ENCODE data around the gene NHERF1. TPM values are rescaled to one million over a fixed set of nuclear protein-coding genes. Genes with fewer than 3 reads are reported as not detected.
A peak's percentile ranks its signal among the peaks of the same experiment; 100 is the strongest.

The NHERF1 gene
- total and polyA plus RNA-seq, 2 of the 13 experiments (the other 11 are each of a cell fraction or from before 2014, with no cell fraction given) = 169 to 269 TPM

DNA sequence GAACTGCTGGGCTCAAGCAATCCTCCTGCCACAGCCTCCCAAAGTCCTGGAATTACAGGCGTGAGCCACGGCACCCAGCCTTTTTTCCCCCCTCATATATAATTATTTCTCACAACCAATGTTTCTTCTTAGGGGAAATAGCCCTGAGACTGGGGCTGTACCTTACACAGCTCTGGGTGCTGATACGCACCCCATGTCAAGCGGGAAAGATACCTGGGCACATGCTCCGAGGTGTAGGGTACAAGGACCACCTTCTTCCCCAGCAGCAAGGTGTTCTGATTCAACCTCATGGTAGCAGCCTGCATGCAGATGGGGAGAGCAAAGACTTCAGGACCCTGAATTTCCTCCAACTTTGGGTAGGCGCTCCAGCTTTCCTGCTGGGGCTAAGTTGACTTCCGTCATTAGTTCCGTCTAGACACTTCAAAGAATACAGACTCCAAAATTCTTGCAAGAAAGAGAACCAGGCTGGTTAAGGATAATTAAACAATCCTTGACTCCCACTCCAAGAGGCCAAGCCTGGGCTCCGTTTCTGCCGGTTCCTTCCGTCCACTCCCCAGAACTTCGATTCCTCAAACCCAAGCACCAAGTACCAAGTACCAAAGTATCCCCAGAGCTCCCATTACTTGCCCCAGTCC lies 27.1 kb downstream of the NHERF1 start:
- Histone ChIP-seq H3K4me3 (replicated peaks in 1 of 3; ENCODE audit: insufficient read depth in 1 of 3, low read depth in 2 of 3, low read length in 3 of 3) (peak overlapping the region; percentile 83 to 95 (median 94)), H3K36me3 (replicated peaks in 1 of 2; ENCODE audit: control insufficient read depth in 1 of 2, insufficient read depth in 2 of 2, low read length in 2 of 2) (peaks cover 23 to 28% of the 10 kb centered on the region in 2 experiments), H3K27me3 (ENCODE audit: control insufficient read depth in 1 of 2, insufficient read depth in 2 of 2, low read length in 2 of 2) (no peaks in the 10 kb centered on the region; a peak in 1 of 5 replicates), H2AFZ (ENCODE audit: low read length) (no peak overlapping the region), H3K9ac (ENCODE audit: insufficient read depth, low read depth, low read length) (peak overlapping the region; percentile 94), H3K27ac (ENCODE audit: extremely low read length, insufficient read depth, low read length) (peak overlapping the region; percentile 71), H3K9me3 (ENCODE audit: low read length) (no peaks in the 10 kb centered on the region), H4K20me1 (ENCODE audit: insufficient read depth, low read length) (peaks cover under 1% of the 10 kb centered on the region; the same call in 1 of the 2 replicates), H3K79me2 (ENCODE audit: insufficient read depth, low read length) (peaks cover 27% of the 10 kb centered on the region), H3K4me2 (ENCODE audit: low read depth, low read length) (peak overlapping the region; percentile 93), H3K4me1 (ENCODE audit: insufficient read depth, low read length) (peaks cover 58% of the 10 kb centered on the region)
- in situ Hi-C loops (cut with HindIII; ENCODE audit: extremely low pct_ligation_motif_present, low pct_unique_long_range_greater_than_20kb) = no loop called here
- FAIRE-seq (no peak), ATAC-seq (no peak), DNase-seq (ENCODE audit: low spot score) (no peak)
- BruUV-seq (replicated peaks) = TSS peak; percentile 82
- POLR2A ChIA-PET = interaction anchor here (1.4 to 29.3 kb wide), 4 partner anchors 8 to 97 kb away, joined by 5 to 1459 read pairs (median 104); partner anchors contain the start of genes FDXR, NHERF1 and RAB37
- 39% methylated on average over 12 of the region's 12 CpGs for WGBS (ENCODE audit: low lambda C conversion rate)
- intact Hi-C loops (cut with micrococcal nuclease; ENCODE audit: unreplicated experiment) = no loop called here
- CTCF ChIA-PET (ENCODE audit: low intra/inter-chr PET ratio, low total read pairs) = interaction anchor here (1.5 to 12.2 kb wide), 2 partner anchors 9 to 28 kb away, joined by 3 to 219 read pairs; partner anchors contain the start of gene NHERF1
- TF ChIP-seq, protein P1, sequence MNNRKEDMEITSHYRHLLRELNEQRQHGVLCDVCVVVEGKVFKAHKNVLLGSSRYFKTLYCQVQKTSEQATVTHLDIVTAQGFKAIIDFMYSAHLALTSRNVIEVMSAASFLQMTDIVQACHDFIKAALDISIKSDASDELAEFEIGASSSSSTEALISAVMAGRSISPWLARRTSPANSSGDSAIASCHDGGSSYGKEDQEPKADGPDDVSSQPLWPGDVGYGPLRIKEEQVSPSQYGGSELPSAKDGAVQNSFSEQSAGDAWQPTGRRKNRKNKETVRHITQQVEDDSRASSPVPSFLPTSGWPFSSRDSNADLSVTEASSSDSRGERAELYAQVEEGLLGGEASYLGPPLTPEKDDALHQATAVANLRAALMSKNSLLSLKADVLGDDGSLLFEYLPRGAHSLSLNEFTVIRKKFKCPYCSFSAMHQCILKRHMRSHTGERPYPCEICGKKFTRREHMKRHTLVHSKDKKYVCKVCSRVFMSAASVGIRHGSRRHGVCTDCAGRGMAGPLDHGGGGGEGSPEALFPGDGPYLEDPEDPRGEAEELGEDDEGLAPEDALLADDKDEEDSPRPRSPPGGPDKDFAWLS (CRISPR knock-in tag; IDR thresholded peaks at IDR 0.05; ENCODE audit: borderline replicate concordance) = no peak
- TF ChIP-seq MAFF (IDR thresholded peaks at IDR 0.05; ENCODE audit: low read depth, low read length) (no peak), BHLHE40 (IDR thresholded peaks at IDR 0.05; ENCODE audit: low read length) (no peak), ATF7-NPFF (CRISPR knock-in tag; IDR thresholded peaks at IDR 0.05; ENCODE audit: low read depth) (no peak), ZKSCAN1 (IDR thresholded peaks at IDR 0.05; ENCODE audit: low read length) (no peak), RFX5 (IDR thresholded peaks at IDR 0.05; ENCODE audit: low read depth, low read length) (no peak), ZNF235 (CRISPR knock-in tag; IDR thresholded peaks at IDR 0.05; ENCODE audit: borderline replicate concordance) (no peak), MEF2D (CRISPR knock-in tag; IDR thresholded peaks at IDR 0.05) (0 out of 2 replicates have a peak, but pooled peaks have one; percentile 18), NR3C1 (CRISPR knock-in tag; IDR thresholded peaks at IDR 0.05) (no peak), MED13 (CRISPR knock-in tag; IDR thresholded peaks at IDR 0.05) (no peak), SALL2 (CRISPR knock-in tag; IDR thresholded peaks at IDR 0.05) (peak; percentile 21; the same call in 1 of the 2 replicates), SMARCE1 (IDR thresholded peaks at IDR 0.05; ENCODE audit: borderline replicate concordance) (no peak), PRMT3 (CRISPR knock-in tag; IDR thresholded peaks at IDR 0.05; ENCODE audit: borderline replicate concordance, low read depth) (0 out of 2 replicates have a peak, but pooled peaks have one; percentile 23), SOX13 (IDR thresholded peaks at IDR 0.05) (no peak), SOX13 (CRISPR knock-in tag; conservative IDR thresholded peaks at IDR 0.05 in 1 of 2, IDR thresholded peaks at IDR 0.05 in 1 of 2) (no peak), ZKSCAN5 (CRISPR knock-in tag; IDR thresholded peaks at IDR 0.05) (0 out of 2 replicates have a peak, but pooled peaks have one; percentile 34)
- TF ChIP-seq, protein P2, sequence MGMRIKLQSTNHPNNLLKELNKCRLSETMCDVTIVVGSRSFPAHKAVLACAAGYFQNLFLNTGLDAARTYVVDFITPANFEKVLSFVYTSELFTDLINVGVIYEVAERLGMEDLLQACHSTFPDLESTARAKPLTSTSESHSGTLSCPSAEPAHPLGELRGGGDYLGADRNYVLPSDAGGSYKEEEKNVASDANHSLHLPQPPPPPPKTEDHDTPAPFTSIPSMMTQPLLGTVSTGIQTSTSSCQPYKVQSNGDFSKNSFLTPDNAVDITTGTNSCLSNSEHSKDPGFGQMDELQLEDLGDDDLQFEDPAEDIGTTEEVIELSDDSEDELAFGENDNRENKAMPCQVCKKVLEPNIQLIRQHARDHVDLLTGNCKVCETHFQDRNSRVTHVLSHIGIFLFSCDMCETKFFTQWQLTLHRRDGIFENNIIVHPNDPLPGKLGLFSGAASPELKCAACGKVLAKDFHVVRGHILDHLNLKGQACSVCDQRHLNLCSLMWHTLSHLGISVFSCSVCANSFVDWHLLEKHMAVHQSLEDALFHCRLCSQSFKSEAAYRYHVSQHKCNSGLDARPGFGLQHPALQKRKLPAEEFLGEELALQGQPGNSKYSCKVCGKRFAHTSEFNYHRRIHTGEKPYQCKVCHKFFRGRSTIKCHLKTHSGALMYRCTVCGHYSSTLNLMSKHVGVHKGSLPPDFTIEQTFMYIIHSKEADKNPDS (CRISPR knock-in tag; IDR thresholded peaks at IDR 0.05) = no peak
- TF ChIP-seq, protein P3, sequence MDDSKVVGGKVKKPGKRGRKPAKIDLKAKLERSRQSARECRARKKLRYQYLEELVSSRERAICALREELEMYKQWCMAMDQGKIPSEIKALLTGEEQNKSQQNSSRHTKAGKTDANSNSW (CRISPR knock-in tag; IDR thresholded peaks at IDR 0.05; ENCODE audit: borderline replicate concordance) = no peak
- TF ChIP-seq, protein P4, sequence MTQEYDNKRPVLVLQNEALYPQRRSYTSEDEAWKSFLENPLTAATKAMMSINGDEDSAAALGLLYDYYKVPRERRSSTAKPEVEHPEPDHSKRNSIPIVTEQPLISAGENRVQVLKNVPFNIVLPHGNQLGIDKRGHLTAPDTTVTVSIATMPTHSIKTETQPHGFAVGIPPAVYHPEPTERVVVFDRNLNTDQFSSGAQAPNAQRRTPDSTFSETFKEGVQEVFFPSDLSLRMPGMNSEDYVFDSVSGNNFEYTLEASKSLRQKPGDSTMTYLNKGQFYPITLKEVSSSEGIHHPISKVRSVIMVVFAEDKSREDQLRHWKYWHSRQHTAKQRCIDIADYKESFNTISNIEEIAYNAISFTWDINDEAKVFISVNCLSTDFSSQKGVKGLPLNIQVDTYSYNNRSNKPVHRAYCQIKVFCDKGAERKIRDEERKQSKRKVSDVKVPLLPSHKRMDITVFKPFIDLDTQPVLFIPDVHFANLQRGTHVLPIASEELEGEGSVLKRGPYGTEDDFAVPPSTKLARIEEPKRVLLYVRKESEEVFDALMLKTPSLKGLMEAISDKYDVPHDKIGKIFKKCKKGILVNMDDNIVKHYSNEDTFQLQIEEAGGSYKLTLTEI (CRISPR knock-in tag; conservative IDR thresholded peaks at IDR 0.05) = no peak
